ENCODE data around the gene EP300. TPM values are rescaled to one million over a fixed set of nuclear protein-coding genes. Genes with fewer than 3 reads are reported as not detected.

EP300 gene
- total RNA-seq, 1 donor from 2014 or later = 89.2 TPM

- TF ChIP-seq CTCF (conservative IDR thresholded peaks at IDR 0.05) = no peak
- DNase-seq (ENCODE audit: low read depth, low spot score) = no peak
- no peaks in the 10 kb centered on the region for H3K27me3 Mint-ChIP-seq (ENCODE audit: low read depth)
These were observed 21.6 kb upstream of the EP300 start for GRCh38 chr22:41070665-41071331.

GRCh38 chr22:41074061-41074460 is 18.3 kb upstream of the EP300 start:
- Mint-ChIP-seq H3K27ac (ENCODE audit: unreplicated experiment) (no peak overlapping the region), H3K36me3 (ENCODE audit: low read depth) (no peaks in the 10 kb centered on the region), H3K4me3 (no peak overlapping the region)

More at GRCh38 chr22:41070665-41071331, 21.6 kb upstream of the EP300 start:
- no peak overlapping the region for H3K27ac Mint-ChIP-seq (ENCODE audit: unreplicated experiment)
- no peak overlapping the region for H3K4me3 Mint-ChIP-seq
- H3K36me3 Mint-ChIP-seq (ENCODE audit: low read depth) = no peaks in the 10 kb centered on the region
- no peaks in the 10 kb centered on the region for H3K9me3 Mint-ChIP-seq
- no peaks in the 10 kb centered on the region for H3K4me1 Mint-ChIP-seq

DNA sequence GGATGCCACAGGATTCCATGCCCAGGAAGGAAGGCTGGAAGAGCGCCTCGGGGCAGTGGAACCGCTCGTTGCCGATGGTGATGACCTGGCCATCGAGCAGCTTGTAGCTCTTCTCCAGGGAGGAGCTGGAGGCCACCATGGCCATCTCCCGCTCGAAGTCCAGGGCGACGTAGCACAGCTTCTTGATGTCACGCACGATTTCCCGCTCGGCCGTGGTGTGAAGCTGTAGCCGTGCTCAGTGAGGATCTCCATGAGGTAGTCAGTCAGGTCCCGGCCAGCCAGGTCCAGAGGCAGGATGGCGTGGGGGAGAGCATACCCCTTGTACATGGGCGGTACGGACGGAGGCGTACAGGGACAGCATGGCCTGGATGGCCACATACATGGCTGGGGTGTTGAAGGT is 17.9 kb upstream of the EP300 start:
- no peaks in the 10 kb centered on the region for H3K4me1 Mint-ChIP-seq
- no peaks in the 10 kb centered on the region for H3K27me3 Mint-ChIP-seq (ENCODE audit: low read depth)
- no peak for TF ChIP-seq CTCF (conservative IDR thresholded peaks at IDR 0.05)
- H3K9me3 Mint-ChIP-seq = no peaks in the 10 kb centered on the region
- no peaks in the 10 kb centered on the region for H3K36me3 Mint-ChIP-seq (ENCODE audit: low read depth)
- DNase-seq (ENCODE audit: low read depth, low spot score) = no peak
- no peak overlapping the region for H3K27ac Mint-ChIP-seq (ENCODE audit: unreplicated experiment)
- H3K4me3 Mint-ChIP-seq = no peak overlapping the region

More at GRCh38 chr22:41074061-41074460, 18.3 kb upstream of the EP300 start:
- Mint-ChIP-seq H3K4me1 (no peaks in the 10 kb centered on the region), H3K9me3 (no peaks in the 10 kb centered on the region), H3K27me3 (ENCODE audit: low read depth) (no peaks in the 10 kb centered on the region)
- no peak for TF ChIP-seq CTCF (conservative IDR thresholded peaks at IDR 0.05)
- no peak for DNase-seq (ENCODE audit: low read depth, low spot score)

DNA sequence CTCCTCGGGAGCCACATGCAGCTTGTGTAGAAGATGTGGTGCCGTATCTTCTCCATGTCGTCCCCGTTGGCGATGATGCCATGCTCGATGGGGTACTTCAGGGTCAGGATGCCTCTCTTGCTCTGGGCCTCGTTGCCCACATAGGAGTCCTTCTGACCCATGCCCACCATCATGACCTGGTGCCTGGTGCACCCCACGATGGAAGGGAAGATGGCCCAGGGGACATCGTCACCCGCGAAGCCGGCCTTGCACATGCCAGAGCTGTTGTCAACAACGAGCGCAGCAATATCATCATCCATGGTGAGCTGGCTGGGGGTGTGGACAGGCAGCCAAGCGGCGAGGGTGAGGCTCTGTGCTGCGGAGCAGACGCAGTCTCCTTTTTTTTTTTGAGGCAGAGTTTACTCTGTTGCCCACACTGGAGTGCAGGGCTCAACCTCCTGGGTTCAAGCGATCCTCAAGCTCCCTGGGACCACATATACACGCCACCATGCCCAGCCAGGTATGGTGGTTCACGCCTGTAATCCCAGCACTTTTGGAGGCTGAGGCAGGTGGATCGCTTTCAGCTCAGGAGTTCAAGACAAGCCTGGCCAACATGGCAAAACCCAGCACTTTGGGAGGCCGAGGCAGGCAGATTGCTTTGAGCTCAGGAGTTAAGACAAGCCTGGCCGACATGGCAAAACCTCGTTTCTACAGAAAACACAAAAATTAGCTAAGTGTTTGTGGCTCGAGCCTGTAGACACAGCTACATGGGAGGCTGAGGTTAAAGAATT is 17.3 kb upstream of the EP300 start:
- H3K9me3 Mint-ChIP-seq = no peaks in the 10 kb centered on the region
- no peaks in the 10 kb centered on the region for H3K27me3 Mint-ChIP-seq (ENCODE audit: low read depth)
- H3K36me3 Mint-ChIP-seq (ENCODE audit: low read depth) = no peaks in the 10 kb centered on the region
- no peak overlapping the region for H3K4me3 Mint-ChIP-seq
- H3K4me1 Mint-ChIP-seq = no peaks in the 10 kb centered on the region
- no peak for DNase-seq (ENCODE audit: low read depth, low spot score)
- H3K27ac Mint-ChIP-seq (ENCODE audit: unreplicated experiment) = no peak overlapping the region
- no peak for TF ChIP-seq CTCF (conservative IDR thresholded peaks at IDR 0.05)

GRCh38 chr22:41075946-41076345 is 16.4 kb upstream of the EP300 start:
- H3K36me3 Mint-ChIP-seq (ENCODE audit: low read depth) = no peaks in the 10 kb centered on the region
- no peak overlapping the region for H3K27ac Mint-ChIP-seq (ENCODE audit: unreplicated experiment)
- no peak overlapping the region for H3K4me3 Mint-ChIP-seq
- H3K4me1 Mint-ChIP-seq = no peaks in the 10 kb centered on the region
- no peak for DNase-seq (ENCODE audit: low read depth, low spot score)
- no peaks in the 10 kb centered on the region for H3K27me3 Mint-ChIP-seq (ENCODE audit: low read depth)
- TF ChIP-seq CTCF (conservative IDR thresholded peaks at IDR 0.05) = no peak
- H3K9me3 Mint-ChIP-seq = no peaks in the 10 kb centered on the region
